GM18520 (cell line): ENCODE data around the gene NKAIN2.

ENCODE experiments used
- ATAC-seq: cut with Tn5 transposase; IDR thresholded peaks from one replicate; pipeline ENCODE4 v1.9.1; 2021; ENCODE audit not compliant: unreplicated experiment

Gene NKAIN2

GRCh38 chr6:123806561-123806960 lies 2.9 kb downstream of the NKAIN2 start:
- no peak for ATAC-seq

GRCh38 chr6:123808556-123808955 lies 4.9 kb downstream of the NKAIN2 start:
- ATAC-seq, result no peak

- ATAC-seq, result no peak
These were observed 6.5 kb downstream of the NKAIN2 start for GRCh38 chr6:123810214-123810613.

GRCh38 chr6:123810948-123811347 lies 7.3 kb downstream of the NKAIN2 start:
- no peak for ATAC-seq

GRCh38 chr6:123811378-123811777 lies 7.7 kb downstream of the NKAIN2 start:
- ATAC-seq, result no peak

- ATAC-seq, result no peak
These were observed 9.0 kb downstream of the NKAIN2 start for GRCh38 chr6:123812621-123813020.

- no peak for ATAC-seq
These were observed 17.4 kb downstream of the NKAIN2 start for GRCh38 chr6:123821112-123821511.

GRCh38 chr6:123829302-123829953 lies 25.8 kb downstream of the NKAIN2 start:
- no peak for ATAC-seq

GRCh38 chr6:123830120-123830519 lies 26.5 kb downstream of the NKAIN2 start:
- no peak for ATAC-seq

GRCh38 chr6:123838505-123839234 lies 35.0 kb downstream of the NKAIN2 start:
- no peak for ATAC-seq

- ATAC-seq, result no peak
These were observed 37.6 kb downstream of the NKAIN2 start for GRCh38 chr6:123841067-123841896.

GRCh38 chr6:123844011-123844410 lies 40.3 kb downstream of the NKAIN2 start:
- no peak for ATAC-seq

- ATAC-seq, result no peak
These were observed 44.7 kb downstream of the NKAIN2 start for GRCh38 chr6:123848347-123848746.

GRCh38 chr6:123849406-123849805 lies 45.7 kb downstream of the NKAIN2 start:
- ATAC-seq, result no peak

GRCh38 chr6:123850555-123850954 lies 46.9 kb downstream of the NKAIN2 start:
- no peak for ATAC-seq

GRCh38 chr6:123854201-123854600 lies 50.5 kb downstream of the NKAIN2 start:
- ATAC-seq, result no peak

GRCh38 chr6:123855506-123855905 lies 51.8 kb downstream of the NKAIN2 start:
- ATAC-seq, result no peak

GRCh38 chr6:123859291-123859690 lies 55.6 kb downstream of the NKAIN2 start:
- no peak for ATAC-seq

- no peak for ATAC-seq
These were observed 65.7 kb downstream of the NKAIN2 start for GRCh38 chr6:123869334-123869733.

GRCh38 chr6:123873974-123874373 lies 70.3 kb downstream of the NKAIN2 start:
- ATAC-seq, result no peak

GRCh38 chr6:123875784-123876183 lies 72.1 kb downstream of the NKAIN2 start:
- ATAC-seq, result no peak

GRCh38 chr6:123879749-123880148 lies 76.1 kb downstream of the NKAIN2 start:
- no peak for ATAC-seq
